PC-3 (cell line): ENCODE data around the gene ZNF625.

Experiments
- CTCF ChIP-seq: fragments of 300-600 bp; sonication (generic); conservative IDR thresholded peaks from 2 replicates; pipeline ENCODE4 v1.5.1; 2017; ENCODE audit warnings: antibody characterized with exemption, low read depth, mild to moderate bottlenecking, low read length
- EZH2 ChIP-seq: fragments of 300-600 bp; sonication (generic); IDR thresholded peaks from one replicate; pipeline ENCODE4 v1.6.1; 2017; ENCODE audit warnings: antibody characterized with exemption, mild to moderate bottlenecking, low read length; ENCODE audit not compliant: unreplicated experiment
- EZH2phosphoT487 ChIP-seq: fragments of 300-600 bp; sonication (generic); IDR thresholded peaks from 2 replicates; pipeline ENCODE4 v1.6.1; 2018; ENCODE audit warnings: mild to moderate bottlenecking, antibody characterized with exemption, low read length, borderline replicate concordance

GRCh38 chr19:12156223-12157058 is at the start of gene ZNF625:
- TF ChIP-seq CTCF (no peak), EZH2 (no peak), EZH2phosphoT487 (no peak)
